ENCODE measurements around the gene PHF3. TPM values are rescaled to one million over a fixed set of nuclear protein-coding genes. Genes with fewer than 3 reads are reported as not detected.
A peak's percentile ranks its signal among the peaks of the same experiment; 100 is the strongest.

Gene PHF3
- total RNA-seq: 10 to 100 TPM; 39.3 to 40.2 TPM

GRCh38 chr6:63635588-63636517 is at the start of gene PHF3:
Gene PHF3 (plus strand): TSS chr6:63635802. CDS start chr6:63646552, 10,750 bp downstream.
- H3K9me3 Mint-ChIP-seq (ENCODE audit: insufficient read depth): no peaks in the 10 kb centered on the region
- ATAC-seq (peak; percentile 95), DNase-seq (peak; percentile 92)
- peak within 1 kb of the TSS; percentile 97 for H3K4me3 Mint-ChIP-seq
- ChIA-PET CTCF (interaction anchor here (0.8 to 2.9 kb wide), 10 partner anchors 11 to 283 kb away, joined by 3 to 25 read pairs (median 4); no protein-coding TSS in a partner anchor), POLR2A (interaction anchor here (0.7 to 2.3 kb wide), 8 partner anchors 13 to 283 kb away, joined by 3 to 21 read pairs (median 3); no protein-coding TSS in a partner anchor)
- H3K36me3 Mint-ChIP-seq (ENCODE audit: low read depth): peaks cover 10% of the 10 kb centered on the region
- peaks cover 3% of the 10 kb centered on the region for H3K27me3 Mint-ChIP-seq (ENCODE audit: low read depth)
- H3K4me1 Mint-ChIP-seq (ENCODE audit: low read depth): peaks cover 38% of the 10 kb centered on the region
- peak within 1 kb of the TSS; percentile 97 for H3K27ac Mint-ChIP-seq

GRCh38 chr6:63589952-63590411 is 45.6 kb upstream of the PHF3 start:
- no peaks in the 10 kb centered on the region for H3K9me3 Mint-ChIP-seq (ENCODE audit: insufficient read depth)
- no peak for ATAC-seq
- H3K27me3 Mint-ChIP-seq (ENCODE audit: low read depth): peaks cover 12% of the 10 kb centered on the region
- DNase-seq: no peak
- ChIA-PET CTCF (interaction anchor here (1.7 kb wide), 1 partner anchor 16 kb away, joined by 6 read pairs; no protein-coding TSS in a partner anchor), POLR2A (no interaction called here)
- H3K4me3 Mint-ChIP-seq: no peak overlapping the region
- H3K36me3 Mint-ChIP-seq (ENCODE audit: low read depth): no peaks in the 10 kb centered on the region
- H3K4me1 Mint-ChIP-seq (ENCODE audit: low read depth): peaks cover 9% of the 10 kb centered on the region
- no peak overlapping the region for H3K27ac Mint-ChIP-seq

- ChIA-PET CTCF (interaction anchor here (0.6 to 0.9 kb wide), 3 partner anchors 18 to 257 kb away, joined by 3 to 5 read pairs (median 3); no protein-coding TSS in a partner anchor), POLR2A (no interaction called here)
- Mint-ChIP-seq H3K4me3 (no peak overlapping the region), H3K27ac (no peak overlapping the region), H3K27me3 (ENCODE audit: low read depth) (peaks cover 5% of the 10 kb centered on the region), H3K36me3 (ENCODE audit: low read depth) (no peaks in the 10 kb centered on the region), H3K9me3 (ENCODE audit: insufficient read depth) (no peaks in the 10 kb centered on the region), H3K4me1 (ENCODE audit: low read depth) (peaks cover 9% of the 10 kb centered on the region)
- DNase-seq (no peak), ATAC-seq (no peak)
These were observed 42.7 kb upstream of the PHF3 start for GRCh38 chr6:63592886-63593285.

GRCh38 chr6:63597141-63598048 is 38.2 kb upstream of the PHF3 start:
- Mint-ChIP-seq H3K4me3 (peak overlapping the region; percentile 82), H3K36me3 (ENCODE audit: low read depth) (no peaks in the 10 kb centered on the region), H3K4me1 (ENCODE audit: low read depth) (peaks cover 22% of the 10 kb centered on the region), H3K27me3 (ENCODE audit: low read depth) (peaks cover 3% of the 10 kb centered on the region), H3K27ac (no peak overlapping the region), H3K9me3 (ENCODE audit: insufficient read depth) (no peaks in the 10 kb centered on the region)
- ChIA-PET CTCF (interaction anchor here (1.1 to 3.7 kb wide), 21 partner anchors 10 to 245 kb away, joined by 3 to 72 read pairs (median 6); partner anchors contain the start of gene PHF3), POLR2A (interaction anchor here (1.6 to 2.0 kb wide), 3 partner anchors 24 to 164 kb away, joined by 4 to 10 read pairs (median 8); partner anchors contain the start of gene PHF3)
- ATAC-seq (no peak), DNase-seq (no peak)

- Mint-ChIP-seq H3K4me1 (ENCODE audit: low read depth) (peaks cover 22% of the 10 kb centered on the region), H3K27me3 (ENCODE audit: low read depth) (peaks cover 3% of the 10 kb centered on the region), H3K4me3 (peak overlapping the region; percentile 82), H3K36me3 (ENCODE audit: low read depth) (no peaks in the 10 kb centered on the region), H3K9me3 (ENCODE audit: insufficient read depth) (no peaks in the 10 kb centered on the region), H3K27ac (peak overlapping the region; percentile 20)
- CTCF ChIA-PET: interaction anchor here (0.6 to 3.7 kb wide), 48 partner anchors 9 to 291 kb away, joined by 3 to 72 read pairs (median 5); partner anchors contain the start of gene PHF3
- POLR2A ChIA-PET: interaction anchor here (1.0 to 2.0 kb wide), 4 partner anchors 24 to 163 kb away, joined by 4 to 10 read pairs (median 6); partner anchors contain the start of gene PHF3
- peak; percentile 82 for DNase-seq
- peak; percentile 100 for ATAC-seq
These were observed 37.3 kb upstream of the PHF3 start for GRCh38 chr6:63598049-63599036.

GRCh38 chr6:63599243-63599642 is 36.4 kb upstream of the PHF3 start:
- H3K4me3 Mint-ChIP-seq: peak overlapping the region; percentile 82
- H3K4me1 Mint-ChIP-seq (ENCODE audit: low read depth): peaks cover 22% of the 10 kb centered on the region
- H3K27me3 Mint-ChIP-seq (ENCODE audit: low read depth): peaks cover 3% of the 10 kb centered on the region
- CTCF ChIA-PET: interaction anchor here (0.7 to 3.7 kb wide), 40 partner anchors 8 to 292 kb away, joined by 3 to 72 read pairs (median 5); partner anchors contain the start of gene PHF3
- no peaks in the 10 kb centered on the region for H3K9me3 Mint-ChIP-seq (ENCODE audit: insufficient read depth)
- POLR2A ChIA-PET: interaction anchor here (1.0 to 2.0 kb wide), 3 partner anchors 25 to 36 kb away, joined by 4 to 10 read pairs (median 8); partner anchors contain the start of gene PHF3
- no peak for DNase-seq
- no peak overlapping the region for H3K27ac Mint-ChIP-seq
- no peaks in the 10 kb centered on the region for H3K36me3 Mint-ChIP-seq (ENCODE audit: low read depth)
- ATAC-seq: no peak

GRCh38 chr6:63600136-63600535 is 35.5 kb upstream of the PHF3 start:
- ATAC-seq: no peak
- Mint-ChIP-seq H3K4me1 (ENCODE audit: low read depth) (peaks cover 19% of the 10 kb centered on the region), H3K27ac (no peak overlapping the region), H3K27me3 (ENCODE audit: low read depth) (peaks cover 3% of the 10 kb centered on the region), H3K36me3 (ENCODE audit: low read depth) (no peaks in the 10 kb centered on the region), H3K9me3 (ENCODE audit: insufficient read depth) (no peaks in the 10 kb centered on the region), H3K4me3 (no peak overlapping the region)
- CTCF ChIA-PET: interaction anchor here (0.8 to 3.7 kb wide), 8 partner anchors 14 to 248 kb away, joined by 3 to 25 read pairs (median 4); partner anchors contain the start of gene PHF3
- DNase-seq: no peak
- POLR2A ChIA-PET: no interaction called here

- ChIA-PET CTCF (interaction anchor here (1.5 to 1.6 kb wide), 2 partner anchors 11 to 19 kb away, joined by 3 to 10 read pairs; no protein-coding TSS in a partner anchor), POLR2A (interaction anchor here (0.8 kb wide), 1 partner anchor 26 kb away, joined by 3 read pairs; the partner anchor contains the start of gene PHF3)
- Mint-ChIP-seq H3K9me3 (ENCODE audit: insufficient read depth) (no peaks in the 10 kb centered on the region), H3K36me3 (ENCODE audit: low read depth) (no peaks in the 10 kb centered on the region), H3K27ac (no peak overlapping the region), H3K27me3 (ENCODE audit: low read depth) (peaks cover 19% of the 10 kb centered on the region), H3K4me1 (ENCODE audit: low read depth) (no peaks in the 10 kb centered on the region), H3K4me3 (no peak overlapping the region)
- DNase-seq (no peak), ATAC-seq (no peak)
These were observed 26.4 kb upstream of the PHF3 start for GRCh38 chr6:63609231-63609630.

GRCh38 chr6:63610944-63611343 is 24.7 kb upstream of the PHF3 start:
- POLR2A ChIA-PET: no interaction called here
- Mint-ChIP-seq H3K27me3 (ENCODE audit: low read depth) (peaks cover 19% of the 10 kb centered on the region), H3K4me3 (no peak overlapping the region), H3K4me1 (ENCODE audit: low read depth) (no peaks in the 10 kb centered on the region), H3K9me3 (ENCODE audit: insufficient read depth) (no peaks in the 10 kb centered on the region), H3K36me3 (ENCODE audit: low read depth) (no peaks in the 10 kb centered on the region), H3K27ac (no peak overlapping the region)
- CTCF ChIA-PET: interaction anchor here (1.1 kb wide), 1 partner anchor 12 kb away, joined by 5 read pairs; no protein-coding TSS in a partner anchor
- no peak for ATAC-seq
- DNase-seq: no peak

- DNase-seq (no peak), ATAC-seq (no peak)
- H3K36me3 Mint-ChIP-seq (ENCODE audit: low read depth): no peaks in the 10 kb centered on the region
These were observed 24.0 kb upstream of the PHF3 start for GRCh38 chr6:63611560-63611959.

More at GRCh38 chr6:63611560-63611959, 24.0 kb upstream of the PHF3 start:
- Mint-ChIP-seq H3K9me3 (ENCODE audit: insufficient read depth) (no peaks in the 10 kb centered on the region), H3K27ac (no peak overlapping the region), H3K4me1 (ENCODE audit: low read depth) (no peaks in the 10 kb centered on the region), H3K4me3 (no peak overlapping the region), H3K27me3 (ENCODE audit: low read depth) (peaks cover 19% of the 10 kb centered on the region)
- ChIA-PET CTCF (interaction anchor here (1.1 kb wide), 1 partner anchor 13 kb away, joined by 5 read pairs; no protein-coding TSS in a partner anchor), POLR2A (no interaction called here)
